ENCODE measurements around the gene CD8B2. TPM values are rescaled to one million over a fixed set of nuclear protein-coding genes. Genes with fewer than 3 reads are reported as not detected.
A peak's percentile ranks its signal among the peaks of the same experiment; 100 is the strongest.
"Not testable (repeated sequence)": the region's sequence is repeated elsewhere in the genome, so short reads cannot be mapped to it uniquely, and the experiment has no call there.

CD8B2 gene
- total and polyA plus RNA-seq, 10 of the 15 experiments (the other 5 are each of a cell fraction or from before 2014, with no cell fraction given): 0.05 to 0.08 TPM; not detected in 8

GRCh38 chr2:106468107-106468506 is 19.1 kb upstream of the CD8B2 start, which contains the start of gene RGPD3:
Gene RGPD3, minus strand, starts transcription at chr2:106468413. Its CDS starts 125 bp downstream, at chr2:106468288.
- 90% methylated on average over 38 of the region's 45 CpGs for WGBS (ENCODE audit: insufficient coverage, insufficient replicate concordance, low lambda C conversion rate, missing lambda C conversion rate)
- H3K4me2 ChIP-seq (ENCODE audit: control insufficient read depth, insufficient read depth); H3K4me1 ChIP-seq (ENCODE audit: control insufficient read depth, insufficient read depth, low read length); BruUV-seq (replicated peaks); H2AFZ ChIP-seq (ENCODE audit: control insufficient read depth, low read depth, low read length); H3K79me2 ChIP-seq (ENCODE audit: control insufficient read depth, insufficient read depth, low read length); ATAC-seq; DNase-seq (ENCODE audit: low read depth, low spot score); CTCF ChIA-PET; in situ Hi-C loops (cut with MboI); H3K27me3 ChIP-seq (replicated peaks in 1 of 2; ENCODE audit: control insufficient read depth in 2 of 2, insufficient read depth in 2 of 2, low read length in 1 of 2); RAD21 ChIA-PET (ENCODE audit: unreplicated experiment); FAIRE-seq; SMC1A ChIA-PET (ENCODE audit: uncharacterized antibody, unreplicated experiment); H3K36me3 ChIP-seq (ENCODE audit: control insufficient read depth in 2 of 2, insufficient read depth in 2 of 2, low read length in 1 of 2); H4K20me1 ChIP-seq (ENCODE audit: control insufficient read depth, insufficient read depth); H3K9me3 ChIP-seq (replicated peaks; ENCODE audit: control insufficient read depth, insufficient read depth, low read length); H3K9ac ChIP-seq (ENCODE audit: control insufficient read depth, insufficient read depth, low read length); POLR2A ChIA-PET; H3K4me3 ChIP-seq; intact Hi-C loops (cut with micrococcal nuclease; ENCODE audit: unreplicated experiment); H3K27ac ChIP-seq (ENCODE audit: control insufficient read depth, insufficient read depth): not testable (repeated sequence)

DNA sequence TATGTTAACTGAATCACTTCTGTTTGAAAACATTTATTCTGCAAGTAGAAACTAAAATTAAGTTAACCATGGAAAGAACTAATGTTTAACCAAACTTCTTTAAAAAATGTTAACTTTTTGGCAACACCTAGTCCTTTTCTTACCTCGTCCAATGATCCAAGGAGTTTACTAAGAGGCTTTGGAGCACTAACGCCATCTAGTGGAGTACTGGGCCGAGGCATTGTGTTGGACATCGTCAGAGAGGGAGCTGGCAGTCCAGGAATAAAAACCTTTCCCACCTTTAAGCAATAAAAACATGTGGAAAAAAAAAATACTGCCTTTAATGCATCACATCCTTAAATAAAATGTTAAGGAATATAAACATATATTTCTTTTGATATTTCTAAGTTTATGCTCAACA is 16.5 kb upstream of the CD8B2 start:
- BruUV-seq (replicated peaks); DNase-seq (ENCODE audit: low read depth, low spot score); H3K4me1 ChIP-seq (ENCODE audit: control insufficient read depth, insufficient read depth, low read length); H3K79me2 ChIP-seq (ENCODE audit: control insufficient read depth, insufficient read depth, low read length); H3K9me3 ChIP-seq (replicated peaks; ENCODE audit: control insufficient read depth, insufficient read depth, low read length); H2AFZ ChIP-seq (ENCODE audit: control insufficient read depth, low read depth, low read length); H3K36me3 ChIP-seq (ENCODE audit: control insufficient read depth in 2 of 2, insufficient read depth in 2 of 2, low read length in 1 of 2); CTCF ChIA-PET; H3K27ac ChIP-seq (ENCODE audit: control insufficient read depth, insufficient read depth); H3K9ac ChIP-seq (ENCODE audit: control insufficient read depth, insufficient read depth, low read length); POLR2A ChIA-PET; FAIRE-seq; SMC1A ChIA-PET (ENCODE audit: uncharacterized antibody, unreplicated experiment); H3K4me2 ChIP-seq (ENCODE audit: control insufficient read depth, insufficient read depth); H3K27me3 ChIP-seq (replicated peaks in 1 of 2; ENCODE audit: control insufficient read depth in 2 of 2, insufficient read depth in 2 of 2, low read length in 1 of 2); H4K20me1 ChIP-seq (ENCODE audit: control insufficient read depth, insufficient read depth); RAD21 ChIA-PET (ENCODE audit: unreplicated experiment); H3K4me3 ChIP-seq: not testable (repeated sequence)
- intact Hi-C loops (cut with micrococcal nuclease; ENCODE audit: unreplicated experiment) (loop anchor here (10.0 kb wide), 2 partner anchors 74 to 366 kb away; no protein-coding TSS in a partner anchor), in situ Hi-C loops (cut with MboI) (loop anchor here (10.0 kb wide), 1 partner anchor 366 kb away; no protein-coding TSS in a partner anchor)
- 0% methylated on average over 4 of the region's 4 CpGs for WGBS (ENCODE audit: insufficient coverage, insufficient replicate concordance, low lambda C conversion rate, missing lambda C conversion rate)
- peak; percentile 83 for ATAC-seq
- peak in 1 of 3 experiments; percentile 18; a peak in 1 of 6 replicates for TF ChIP-seq CTCF (IDR thresholded peaks at IDR 0.05 in 2 of 3, conservative IDR thresholded peaks at IDR 0.05 in 1 of 3; ENCODE audit: control insufficient read depth in 2 of 3, extremely low read depth in 1 of 3, insufficient read depth in 1 of 3, low read depth in 3 of 3, low read length in 3 of 3)
- peak; percentile 23; the same call in 1 of the 2 replicates for TF ChIP-seq RAD21 (IDR thresholded peaks at IDR 0.05; ENCODE audit: insufficient read depth, low read depth, low read length)

- not testable (repeated sequence) for H3K79me2 ChIP-seq (ENCODE audit: control insufficient read depth, insufficient read depth, low read length)
These were observed 9.5 kb upstream of the CD8B2 start for GRCh38 chr2:106477647-106478046.

More at GRCh38 chr2:106477647-106478046, 9.5 kb upstream of the CD8B2 start:
- intact Hi-C loops (cut with micrococcal nuclease; ENCODE audit: unreplicated experiment): loop anchor here (10.0 kb wide), 2 partner anchors 67 to 373 kb away; no protein-coding TSS in a partner anchor
- BruUV-seq (replicated peaks); H3K4me2 ChIP-seq (ENCODE audit: control insufficient read depth, insufficient read depth); H4K20me1 ChIP-seq (ENCODE audit: control insufficient read depth, insufficient read depth); SMC1A ChIA-PET (ENCODE audit: uncharacterized antibody, unreplicated experiment); H3K4me3 ChIP-seq; H2AFZ ChIP-seq (ENCODE audit: control insufficient read depth, low read depth, low read length); CTCF ChIA-PET; POLR2A ChIA-PET; RAD21 ChIA-PET (ENCODE audit: unreplicated experiment); FAIRE-seq; H3K9me3 ChIP-seq (replicated peaks; ENCODE audit: control insufficient read depth, insufficient read depth, low read length); H3K9ac ChIP-seq (ENCODE audit: control insufficient read depth, insufficient read depth, low read length); DNase-seq (ENCODE audit: low read depth, low spot score); H3K27ac ChIP-seq (ENCODE audit: control insufficient read depth, insufficient read depth); H3K36me3 ChIP-seq (ENCODE audit: control insufficient read depth in 2 of 2, insufficient read depth in 2 of 2, low read length in 1 of 2); H3K4me1 ChIP-seq (ENCODE audit: control insufficient read depth, insufficient read depth, low read length); ATAC-seq; H3K27me3 ChIP-seq (replicated peaks in 1 of 2; ENCODE audit: control insufficient read depth in 2 of 2, insufficient read depth in 2 of 2, low read length in 1 of 2): not testable (repeated sequence)
- in situ Hi-C loops (cut with MboI): loop anchor here (10.0 kb wide), 1 partner anchor 373 kb away; no protein-coding TSS in a partner anchor
- WGBS (ENCODE audit: insufficient coverage, insufficient replicate concordance, low lambda C conversion rate, missing lambda C conversion rate): 22% methylated on average over 1 of the region's 4 CpGs

Data from GM12878 (cell line).